HG03095 (cell line): ENCODE measurements around the gene ADIPOR1.
A peak's percentile ranks its signal among the peaks of the same experiment; 100 is the strongest.
"Not testable (repeated sequence)": the region's sequence is repeated elsewhere in the genome, so short reads cannot be mapped to it uniquely, and the experiment has no call there.

ENCODE experiments used
- ATAC-seq: cut with Tn5 transposase; IDR thresholded peaks from one replicate; pipeline ENCODE4 v1.9.1; 2021; ENCODE audit warnings: moderate library complexity; ENCODE audit not compliant: unreplicated experiment

Gene ADIPOR1

GRCh38 chr1:202940561-202940960, 17.6 kb downstream of the ADIPOR1 start:
- ATAC-seq: no peak

- no peak for ATAC-seq
Observed at GRCh38 chr1:202938287-202938925, 19.7 kb downstream of the ADIPOR1 start.

GRCh38 chr1:202936409-202936808, 21.7 kb downstream of the ADIPOR1 start:
- not testable (repeated sequence) for ATAC-seq

GRCh38 chr1:202935844-202936243, 22.3 kb downstream of the ADIPOR1 start:
- ATAC-seq: no peak

GRCh38 chr1:202934755-202935154, 23.4 kb downstream of the ADIPOR1 start:
- no peak for ATAC-seq

- ATAC-seq: no peak
Observed at GRCh38 chr1:202932476-202932875, 25.6 kb downstream of the ADIPOR1 start.

- peak; percentile 88 for ATAC-seq
Observed at GRCh38 chr1:202926581-202927491, 31.3 kb downstream of the ADIPOR1 start, which contains the start of gene KLHL12. TSS of gene KLHL12 (minus strand) at chr1:202927234. CDS start at chr1:202925162, 2,072 bp downstream.

GRCh38 chr1:202923533-202923932, 34.6 kb downstream of the ADIPOR1 start:
- no peak for ATAC-seq

GRCh38 chr1:202919615-202920014, 38.5 kb downstream of the ADIPOR1 start:
- ATAC-seq: no peak

- ATAC-seq: no peak
Observed at GRCh38 chr1:202915146-202915545, 43.0 kb downstream of the ADIPOR1 start.

- ATAC-seq: not testable (repeated sequence)
Observed at GRCh38 chr1:202912476-202912875, 45.6 kb downstream of the ADIPOR1 start.

GRCh38 chr1:202909494-202909893, 48.6 kb downstream of the ADIPOR1 start:
- ATAC-seq: no peak

- ATAC-seq: no peak
Observed at GRCh38 chr1:202908998-202909397, 49.1 kb downstream of the ADIPOR1 start.

GRCh38 chr1:202905331-202905730, 52.8 kb downstream of the ADIPOR1 start:
- ATAC-seq: no peak

- ATAC-seq: not testable (repeated sequence)
Observed at GRCh38 chr1:202903808-202904207, 54.3 kb downstream of the ADIPOR1 start.

- ATAC-seq: no peak
Observed at GRCh38 chr1:202901555-202901954, 56.6 kb downstream of the ADIPOR1 start.

- no peak for ATAC-seq
Observed at GRCh38 chr1:202892501-202892900, 65.6 kb downstream of the ADIPOR1 start.
